CD14-positive monocyte (primary cell): Measurements from ENCODE around the gene IRF6. TPM values are rescaled to one million over a fixed set of nuclear protein-coding genes. Genes with fewer than 3 reads are reported as not detected.

Experiments
- DNase-seq, 3 donors: peaks; one replicate each; pipeline ENCODE4 v3.0.0-alpha.2; 2011 to 2022
- H2AFZ ChIP-seq: 2 replicates; pipeline ENCODE4 v1.6.0; 2012; ENCODE audit warnings: mild to moderate bottlenecking, low read depth, low read length, inconsistent platforms; ENCODE audit not compliant: insufficient read depth, poor library complexity, severe bottlenecking
- H3K27ac ChIP-seq, 2 donors: 1 replicate in 1 of 2; 2 replicates in 1 of 2; pipeline ENCODE4 v1.5.1; 2012 to 2013; ENCODE audit warnings: low read length in 2 of 2, control low read depth in 1 of 2, inconsistent platforms in 1 of 2, low read depth in 1 of 2, mild to moderate bottlenecking in 1 of 2
- H3K27me3 ChIP-seq, 2 donors: one replicate each; pipeline versions ENCODE4 v1.6.0 to v1.6.1; 2011 to 2013; ENCODE audit warnings: low read length in 2 of 2; ENCODE audit not compliant: control insufficient read depth in 2 of 2, insufficient read depth in 2 of 2
- H3K36me3 ChIP-seq, 2 donors: replicated peaks in 1 of 2; 1 replicate in 1 of 2; 2 replicates in 1 of 2; pipeline versions ENCODE4 v1.5.1 to v1.6.1; 2012 to 2013; ENCODE audit warnings: low read length in 2 of 2, control low read depth in 1 of 2, inconsistent platforms in 1 of 2, mild to moderate bottlenecking in 1 of 2; ENCODE audit not compliant: insufficient read depth in 2 of 2, control insufficient read depth in 1 of 2
- H3K4me1 ChIP-seq, 2 donors: 1 replicate in 1 of 2; 2 replicates in 1 of 2; pipeline versions ENCODE4 v1.5.1 to v1.6.1; 2012 to 2013; ENCODE audit warnings: low read length in 2 of 2, control low read depth in 1 of 2, inconsistent platforms in 1 of 2, mild to moderate bottlenecking in 1 of 2, moderate library complexity in 1 of 2; ENCODE audit not compliant: insufficient read depth in 2 of 2, control insufficient read depth in 1 of 2
- H3K4me2 ChIP-seq: replicated peaks from 2 replicates; pipeline ENCODE3; 2012; ENCODE audit warnings: low read length, moderate library complexity, mild to moderate bottlenecking; ENCODE audit not compliant: poor library complexity, severe bottlenecking; ENCODE audit errors: extremely low read depth
- H3K4me3 ChIP-seq, 3 experiments: fragments of 200-600 bp in 1 of 3; sonication (generic) in 1 of 3; replicated peaks in 1 of 3; 1 replicate in 2 of 3; 2 replicates in 1 of 3; pipeline ENCODE4 v1.5.1; 2011 to 2013; ENCODE audit warnings: low read length in 3 of 3, mild to moderate bottlenecking in 3 of 3, control low read depth in 2 of 3, low read depth in 2 of 3, inconsistent platforms in 1 of 3, moderate library complexity in 1 of 3
- H3K79me2 ChIP-seq: 2 replicates; pipeline ENCODE4 v1.6.0; 2012; ENCODE audit warnings: mild to moderate bottlenecking, control low read depth, inconsistent platforms, low read length, moderate library complexity; ENCODE audit not compliant: insufficient read depth
- H3K9ac ChIP-seq: 2 replicates; pipeline ENCODE4 v1.6.0; 2017; ENCODE audit warnings: low read length, mild to moderate bottlenecking; ENCODE audit not compliant: insufficient read depth, poor library complexity, severe bottlenecking
- H3K9me3 ChIP-seq, 2 donors: replicated peaks in 1 of 2; 1 replicate in 1 of 2; 2 replicates in 1 of 2; pipeline versions ENCODE4 v1.5.1 to v1.6.1; 2012 to 2013; ENCODE audit warnings: low read length in 2 of 2, control low read depth in 1 of 2; ENCODE audit not compliant: control insufficient read depth in 1 of 2, insufficient read depth in 1 of 2
- H4K20me1 ChIP-seq: 2 replicates; pipeline ENCODE4 v1.6.0; 2012; ENCODE audit warnings: mild to moderate bottlenecking, low read length, control low read depth, moderate library complexity; ENCODE audit not compliant: insufficient read depth
- H3K27ac Mint-ChIP-seq, 7 donors: one replicate each; pipeline ENCODE4 v1.8.0; 2020; ENCODE audit warnings: mild to moderate bottlenecking in 7 of 7, mixed read lengths in 7 of 7, moderate library complexity in 6 of 7, inconsistent platforms in 2 of 7
- H3K27me3 Mint-ChIP-seq, 3 donors: one replicate each; pipeline ENCODE4 v1.8.0; 2021 to 2022; ENCODE audit warnings: low read depth in 3 of 3, mild to moderate bottlenecking in 3 of 3, mixed read lengths in 3 of 3, moderate library complexity in 3 of 3, inconsistent platforms in 1 of 3
- H3K36me3 Mint-ChIP-seq, 2 donors: one replicate each; pipeline ENCODE4 v1.8.0; 2020; ENCODE audit warnings: mixed read lengths in 2 of 2, inconsistent platforms in 1 of 2, mild to moderate bottlenecking in 1 of 2
- H3K4me1 Mint-ChIP-seq: one replicate; pipeline ENCODE4 v1.8.0; 2020; ENCODE audit warnings: mild to moderate bottlenecking, mixed read lengths
- H3K4me3 Mint-ChIP-seq, 2 donors: one replicate each; pipeline ENCODE4 v1.8.0; 2020; ENCODE audit warnings: mild to moderate bottlenecking in 2 of 2, mixed read lengths in 2 of 2, moderate library complexity in 1 of 2
- H3K9me3 Mint-ChIP-seq, 7 donors: one replicate each; pipeline ENCODE4 v1.8.0; 2020 to 2022; ENCODE audit warnings: mixed read lengths in 7 of 7, mild to moderate bottlenecking in 6 of 7, moderate library complexity in 6 of 7, inconsistent platforms in 2 of 7
- WGBS: methylation state at CpG from one replicate; pipeline ENCODE4 v1.1.5; 2013; ENCODE audit warnings: missing lambda C conversion rate; ENCODE audit not compliant: insufficient coverage; 5-methylcytosine and 5-hydroxymethylcytosine counted together
- intact Hi-C, 2 donors: fragments of 100-400 bp; cut with micrococcal nuclease; formaldehyde crosslinking; loops; one replicate each; pipeline versions ENCODE4 v1.15.0 to v1.15.1; 2023
- polyA plus RNA-seq, 3 donors: library from polyadenylated mRNA; depleted of rRNA in 1 of 3; unstranded in 2 of 3; stranded (reverse) in 1 of 3; fragments of 300-500 nt in 2 of 3; fragments of >200 nt in 1 of 3; fragmentation: Illumina TruSeq in 2 of 3; gene quantifications; 1 replicate in 2 of 3; 2 replicates in 1 of 3; pipeline ENCODE4 v1.2.3, GENCODE V29; 2012 to 2021
- TF ChIP-seq, protein P1 (sequence below): fragments of 200-600 bp; IDR thresholded peaks from one replicate; pipeline ENCODE4 v1.8.0; 2022; ENCODE audit warnings: antibody characterized with exemption, mild to moderate bottlenecking

IRF6 gene
- polyA plus RNA-seq, 3 donors: 0.21 to 0.62 (median 0.35) TPM

DNA sequence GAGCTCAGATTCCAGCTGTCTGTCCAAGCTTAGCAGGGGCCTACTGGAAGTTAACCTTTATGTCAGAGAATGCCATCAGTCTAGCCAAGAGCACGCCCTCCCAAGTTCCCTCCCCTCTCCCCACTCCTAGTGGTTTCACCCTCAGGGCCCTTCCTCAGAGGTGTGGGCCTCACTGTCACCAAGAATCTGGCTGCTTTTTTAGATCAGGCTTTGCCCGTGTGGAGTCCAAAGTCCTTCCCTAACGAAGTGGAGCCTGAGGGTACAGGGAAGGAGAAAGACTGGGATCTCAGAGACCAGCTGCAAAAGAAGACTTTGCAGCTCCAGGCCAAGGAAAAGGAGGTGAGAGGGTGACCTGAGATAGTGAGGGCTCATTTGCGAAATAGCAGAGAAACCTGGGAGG is 25.7 kb downstream of the IRF6 start:
- 87% methylated on average over 3 of the region's 4 CpGs for WGBS
- no peaks in the 10 kb centered on the region for H3K79me2 ChIP-seq
- intact Hi-C loops: no loop called here
- no peak overlapping the region for H3K4me2 ChIP-seq
- no peak overlapping the region for H3K4me3 Mint-ChIP-seq
- H2AFZ ChIP-seq: no peak overlapping the region
- no peaks in the 10 kb centered on the region for H3K27me3 ChIP-seq
- H3K4me3 ChIP-seq: no peak overlapping the region
- H3K9me3 Mint-ChIP-seq: no peaks in the 10 kb centered on the region
- H3K27ac ChIP-seq: peak overlapping the region in 1 of 2 donors; percentile 17
- peaks cover 14 to 21% of the 10 kb centered on the region in 2 donors for H3K4me1 ChIP-seq
- peaks cover 70 to 75% of the 10 kb centered on the region in 2 donors for H3K36me3 Mint-ChIP-seq
- peaks cover 50% of the 10 kb centered on the region for H4K20me1 ChIP-seq
- H3K36me3 ChIP-seq: peaks cover 71 to 79% of the 10 kb centered on the region in 2 donors
- H3K27ac Mint-ChIP-seq: peak overlapping the region in 6 of 7 donors; percentile 42 to 88 (median 66)
- TF ChIP-seq, protein P1, sequence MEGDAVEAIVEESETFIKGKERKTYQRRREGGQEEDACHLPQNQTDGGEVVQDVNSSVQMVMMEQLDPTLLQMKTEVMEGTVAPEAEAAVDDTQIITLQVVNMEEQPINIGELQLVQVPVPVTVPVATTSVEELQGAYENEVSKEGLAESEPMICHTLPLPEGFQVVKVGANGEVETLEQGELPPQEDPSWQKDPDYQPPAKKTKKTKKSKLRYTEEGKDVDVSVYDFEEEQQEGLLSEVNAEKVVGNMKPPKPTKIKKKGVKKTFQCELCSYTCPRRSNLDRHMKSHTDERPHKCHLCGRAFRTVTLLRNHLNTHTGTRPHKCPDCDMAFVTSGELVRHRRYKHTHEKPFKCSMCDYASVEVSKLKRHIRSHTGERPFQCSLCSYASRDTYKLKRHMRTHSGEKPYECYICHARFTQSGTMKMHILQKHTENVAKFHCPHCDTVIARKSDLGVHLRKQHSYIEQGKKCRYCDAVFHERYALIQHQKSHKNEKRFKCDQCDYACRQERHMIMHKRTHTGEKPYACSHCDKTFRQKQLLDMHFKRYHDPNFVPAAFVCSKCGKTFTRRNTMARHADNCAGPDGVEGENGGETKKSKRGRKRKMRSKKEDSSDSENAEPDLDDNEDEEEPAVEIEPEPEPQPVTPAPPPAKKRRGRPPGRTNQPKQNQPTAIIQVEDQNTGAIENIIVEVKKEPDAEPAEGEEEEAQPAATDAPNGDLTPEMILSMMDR: no peak
- H3K4me1 Mint-ChIP-seq: peaks cover 24% of the 10 kb centered on the region
- H3K27me3 Mint-ChIP-seq: no peaks in the 10 kb centered on the region
- no peaks in the 10 kb centered on the region for H3K9me3 ChIP-seq
- no peak overlapping the region for H3K9ac ChIP-seq
- no peak for DNase-seq

DNA sequence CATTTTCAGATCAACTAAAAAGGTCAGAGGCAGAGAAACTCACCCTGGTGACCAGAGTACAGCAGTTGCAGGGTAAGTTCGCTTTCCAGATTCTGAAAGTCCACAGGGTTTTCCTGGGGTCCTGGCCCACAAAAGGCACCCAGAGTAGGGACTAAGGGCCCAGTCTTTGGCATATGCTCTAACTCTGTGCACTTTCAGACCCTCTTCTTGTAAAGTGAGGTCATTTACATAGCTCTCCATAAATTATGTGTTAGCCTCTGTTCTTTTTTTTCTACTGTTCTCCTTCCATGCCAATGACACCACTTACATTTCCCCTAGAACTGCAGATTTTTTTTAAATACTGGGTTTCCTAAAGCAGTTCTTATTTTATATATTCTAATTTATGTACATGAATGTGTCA is 27.8 kb downstream of the IRF6 start:
- no peaks in the 10 kb centered on the region for H3K79me2 ChIP-seq
- H3K9ac ChIP-seq: no peak overlapping the region
- no peak overlapping the region for H3K27ac ChIP-seq
- peaks cover 86 to 100% of the 10 kb centered on the region in 2 donors for H3K36me3 ChIP-seq
- intact Hi-C loops: no loop called here
- no peak overlapping the region for H3K27ac Mint-ChIP-seq
- TF ChIP-seq, protein P1: no peak
- no peaks in the 10 kb centered on the region for H3K9me3 ChIP-seq
- peaks cover 81 to 96% of the 10 kb centered on the region in 2 donors for H3K36me3 Mint-ChIP-seq
- H3K4me3 ChIP-seq: no peak overlapping the region
- H3K9me3 Mint-ChIP-seq: no peaks in the 10 kb centered on the region
- no peak for DNase-seq
- H3K4me1 Mint-ChIP-seq: peaks cover 21% of the 10 kb centered on the region
- no peak overlapping the region for H2AFZ ChIP-seq
- H3K4me2 ChIP-seq: no peak overlapping the region
- H3K27me3 Mint-ChIP-seq: peaks cover 0 to 1% (median 0%) of the 10 kb centered on the region in 3 donors
- 92% methylated on average over 1 of the region's 1 CpG for WGBS
- no peaks in the 10 kb centered on the region for H3K27me3 ChIP-seq
- H3K4me3 Mint-ChIP-seq: no peak overlapping the region
- peaks cover 14 to 24% of the 10 kb centered on the region in 2 donors for H3K4me1 ChIP-seq
- peaks cover 71% of the 10 kb centered on the region for H4K20me1 ChIP-seq
